Endometrial microvascular endothelial cells (primary cell): ENCODE measurements around the gene SLC30A4. TPM values are rescaled to one million over a fixed set of nuclear protein-coding genes. Genes with fewer than 3 reads are reported as not detected.
"Not testable (repeated sequence)": the region's sequence is repeated elsewhere in the genome, so short reads cannot be mapped to it uniquely, and the experiment has no call there.

Experiments used
- in situ Hi-C: cut with HindIII; loops from 2 replicates; pipeline ENCODE4 v1.10.0; 2017; ENCODE audit warnings: low sequenced_read_pairs, low pct_unique_long_range_greater_than_20kb; ENCODE audit errors: inconsistent ontology term
- total RNA-seq: library from RNA; depleted of rRNA; stranded (reverse); fragments of >200 nt; gene quantifications from one replicate; pipeline ENCODE4 v1.2.3, GENCODE V29; 2015; ENCODE audit errors: inconsistent ontology term

The SLC30A4 gene, protein sequence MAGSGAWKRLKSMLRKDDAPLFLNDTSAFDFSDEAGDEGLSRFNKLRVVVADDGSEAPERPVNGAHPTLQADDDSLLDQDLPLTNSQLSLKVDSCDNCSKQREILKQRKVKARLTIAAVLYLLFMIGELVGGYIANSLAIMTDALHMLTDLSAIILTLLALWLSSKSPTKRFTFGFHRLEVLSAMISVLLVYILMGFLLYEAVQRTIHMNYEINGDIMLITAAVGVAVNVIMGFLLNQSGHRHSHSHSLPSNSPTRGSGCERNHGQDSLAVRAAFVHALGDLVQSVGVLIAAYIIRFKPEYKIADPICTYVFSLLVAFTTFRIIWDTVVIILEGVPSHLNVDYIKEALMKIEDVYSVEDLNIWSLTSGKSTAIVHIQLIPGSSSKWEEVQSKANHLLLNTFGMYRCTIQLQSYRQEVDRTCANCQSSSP
- total RNA-seq, result 5.7 TPM

DNA sequence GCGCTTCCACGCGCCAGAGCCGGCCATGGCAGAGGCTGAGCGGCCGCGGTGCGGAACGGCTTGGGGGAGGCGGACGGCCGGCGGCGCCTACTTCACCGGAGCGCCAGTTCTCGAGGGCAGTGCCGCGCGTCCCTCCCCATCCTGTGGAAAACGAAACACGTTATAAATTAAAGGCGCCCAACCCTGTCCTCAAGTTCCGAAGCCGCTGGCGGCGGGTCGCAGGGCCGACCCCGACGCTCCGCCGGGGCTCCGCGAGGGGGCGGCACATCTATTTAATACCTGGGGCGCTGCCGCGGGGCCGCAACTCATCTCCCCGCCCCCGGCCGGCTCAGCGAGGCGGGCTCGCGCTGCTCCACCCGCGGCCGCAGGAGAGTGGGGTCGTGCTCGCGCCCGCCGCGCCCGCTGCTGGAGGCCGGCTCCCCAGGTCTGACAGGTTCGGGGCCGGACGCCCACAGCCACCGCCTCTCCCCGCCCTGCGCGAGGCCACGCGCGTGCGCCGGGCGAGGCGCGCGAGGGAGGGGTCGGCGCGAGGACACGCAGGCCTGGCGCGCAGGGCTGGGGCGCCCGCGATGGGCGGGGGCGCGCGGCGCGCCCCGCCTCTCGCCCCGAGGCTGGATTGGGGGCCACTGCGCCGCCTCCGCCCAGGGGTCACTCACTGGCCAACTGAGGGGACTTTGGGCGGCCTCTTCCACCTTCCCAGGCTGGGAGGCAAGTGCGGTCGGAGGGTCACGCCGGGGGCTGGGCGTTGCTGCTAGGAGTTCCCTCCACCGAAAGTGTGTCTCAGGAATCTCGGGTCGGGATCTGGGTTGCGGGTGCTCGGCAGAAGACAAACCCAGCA lies at the start of gene SLC30A4:
SLC30A4 (minus strand) TSS at position 428 of the 838 bp plus-strand sequence; CDS start at position 27, 401 bp downstream.
- in situ Hi-C loops, result no loop called here

DNA sequence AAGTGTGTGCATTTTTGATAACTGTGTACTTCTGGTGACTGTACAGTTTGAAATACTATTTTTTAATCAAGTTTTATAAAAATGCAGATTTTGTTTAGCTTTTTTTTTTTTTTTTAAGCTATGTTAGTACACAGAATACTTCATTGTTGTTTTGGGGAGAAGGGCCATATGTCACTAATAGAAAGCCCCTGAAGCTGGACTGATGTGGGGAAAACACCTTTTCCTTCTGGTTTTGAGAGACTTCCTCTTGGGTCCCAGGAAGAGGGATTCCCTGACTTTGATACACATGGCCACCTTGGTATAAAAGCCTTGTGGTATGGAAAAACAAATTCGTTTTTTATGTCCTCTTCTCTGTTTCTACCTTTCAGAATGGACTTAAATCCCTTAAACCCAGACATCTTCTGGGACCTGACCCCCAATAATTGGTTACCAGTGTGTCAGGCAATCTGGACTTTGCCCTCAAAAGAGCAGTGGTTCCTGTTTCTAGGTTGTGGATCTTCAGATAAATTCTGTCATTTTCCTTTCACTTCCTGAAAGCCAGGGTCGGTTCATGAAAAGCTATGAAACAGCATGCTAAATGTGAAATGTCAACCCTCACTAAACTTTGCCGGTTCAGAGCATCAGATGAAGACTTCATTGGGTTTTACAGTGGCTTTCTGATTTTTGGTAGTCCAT lies 33.5 kb upstream of the SLC30A4 start:
- in situ Hi-C loops, result no loop called here

DNA sequence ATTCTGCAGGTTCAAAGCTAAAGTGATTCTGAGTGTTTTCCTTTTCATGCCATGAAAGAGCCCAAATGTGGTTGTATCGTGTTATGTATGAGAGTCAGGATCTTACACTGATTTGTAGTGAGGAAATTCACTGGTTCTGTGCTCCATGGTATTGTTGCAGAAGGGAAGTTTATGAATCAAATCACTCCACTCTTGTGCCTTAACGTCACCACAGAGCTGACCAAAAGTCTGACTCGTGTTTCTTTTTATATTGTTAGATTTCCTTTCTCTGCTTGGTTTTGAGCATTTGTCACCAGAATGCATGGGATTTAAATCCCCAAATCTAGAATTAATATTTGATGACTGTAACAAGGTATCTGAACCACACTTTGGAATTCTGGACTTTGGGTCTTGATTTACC lies 29.1 kb upstream of the SLC30A4 start:
- in situ Hi-C loops, result no loop called here

DNA sequence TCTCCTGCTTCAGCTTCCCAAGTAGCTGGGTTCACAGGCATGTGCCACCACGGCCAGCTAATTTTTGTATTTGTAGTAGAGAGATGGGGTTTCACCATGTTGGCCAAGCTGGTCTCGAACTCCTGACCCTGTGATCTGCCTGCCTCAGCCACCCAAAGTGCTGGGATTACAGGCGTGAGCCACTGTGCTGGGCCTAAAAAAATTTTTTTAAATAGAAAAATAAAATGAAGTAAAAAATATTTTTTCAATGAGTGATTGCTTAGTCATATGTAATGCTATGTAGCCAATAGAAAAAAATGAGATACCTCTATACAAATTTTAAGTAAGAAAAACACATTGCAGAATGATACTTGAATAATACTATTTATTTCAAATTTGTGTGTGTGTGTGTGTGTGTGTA lies 27.9 kb upstream of the SLC30A4 start:
- in situ Hi-C loops, result no loop called here

DNA sequence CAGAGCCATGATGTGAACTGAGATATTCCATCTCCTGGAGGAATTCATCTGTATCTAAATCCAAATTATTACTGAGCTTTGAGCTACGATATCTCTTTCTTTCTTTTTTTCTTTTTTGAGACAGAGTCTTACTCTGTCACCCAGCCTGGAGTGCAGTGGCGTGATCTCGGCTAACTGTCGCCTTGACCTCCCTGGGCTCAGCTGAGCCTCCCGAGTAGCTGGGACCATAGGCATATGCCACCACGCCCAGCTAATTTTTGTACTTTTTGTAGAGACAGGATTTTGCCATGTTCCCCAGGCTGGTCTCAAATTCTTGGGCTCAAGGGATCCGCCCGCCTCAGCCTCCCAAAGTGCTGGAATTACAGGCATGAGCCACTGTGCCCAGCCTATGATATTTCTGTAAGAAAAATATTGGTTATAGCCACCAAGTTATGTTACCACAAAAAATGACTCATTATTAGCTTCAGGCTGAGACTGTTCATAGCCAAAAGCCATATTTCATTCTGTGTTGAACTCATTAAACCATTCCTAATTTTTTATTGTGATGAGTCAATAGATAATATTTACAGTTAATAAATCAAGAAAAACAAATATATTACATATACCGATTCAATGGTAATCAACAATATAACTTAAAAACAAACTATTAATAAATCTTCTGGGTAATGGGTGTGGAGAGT lies 27.1 kb upstream of the SLC30A4 start:
- in situ Hi-C loops, result no loop called here

DNA sequence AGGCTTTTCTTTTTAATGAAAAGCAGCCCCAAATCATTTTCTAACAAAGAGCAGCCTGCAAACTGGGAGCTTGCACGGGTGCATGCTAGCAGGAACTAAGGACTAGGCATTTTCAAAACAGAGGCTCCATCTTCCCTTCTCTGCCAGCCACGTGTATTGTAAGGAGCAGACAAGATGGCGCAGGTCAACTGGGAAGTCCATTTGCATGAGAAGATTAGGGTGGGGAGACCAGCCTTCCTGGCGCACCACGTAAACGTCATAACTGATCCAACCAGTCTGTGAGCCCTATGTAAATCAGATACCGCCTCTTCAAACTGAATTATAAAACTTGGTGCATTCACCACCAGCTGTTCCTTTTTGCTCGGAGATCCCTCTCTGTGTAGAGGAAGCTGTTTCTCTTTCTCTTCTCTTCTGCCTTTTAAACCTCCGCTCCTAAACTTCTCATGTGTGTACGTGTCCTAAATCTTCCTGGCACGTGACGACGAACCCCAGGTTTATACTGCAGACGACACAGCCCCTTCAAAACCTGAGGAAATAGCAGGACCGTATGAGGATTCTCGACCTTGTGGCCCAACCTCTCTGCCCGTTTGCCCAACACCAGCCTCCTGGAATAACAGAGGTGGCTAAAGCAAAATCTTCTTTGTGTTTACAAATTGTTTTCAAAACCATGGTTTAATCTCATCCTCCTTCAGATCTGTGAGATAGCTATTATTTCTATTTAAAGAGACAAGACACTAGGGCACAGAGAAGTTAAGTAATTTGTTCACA lies 26.4 kb upstream of the SLC30A4 start:
- in situ Hi-C loops, result no loop called here

DNA sequence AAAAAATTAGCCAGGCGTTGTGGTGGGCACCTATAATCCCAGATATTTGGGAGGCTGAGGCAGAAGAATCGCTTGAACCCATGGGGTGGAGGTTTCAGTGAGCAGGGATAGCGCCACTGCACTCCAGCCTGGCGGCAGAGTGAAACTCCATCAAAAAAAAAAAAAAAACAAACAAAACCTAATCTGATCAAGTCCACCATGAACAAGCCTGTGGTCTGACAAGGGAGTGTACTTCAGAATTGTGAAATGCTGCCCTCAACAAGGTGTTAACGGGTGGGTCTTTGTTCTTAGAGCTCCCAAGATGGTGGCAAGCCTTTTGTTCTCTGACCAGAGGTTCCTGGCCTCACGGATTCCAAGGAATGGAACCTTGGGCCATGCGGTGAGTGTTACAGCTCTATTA lies 24.2 kb upstream of the SLC30A4 start:
- in situ Hi-C loops, result no loop called here

DNA sequence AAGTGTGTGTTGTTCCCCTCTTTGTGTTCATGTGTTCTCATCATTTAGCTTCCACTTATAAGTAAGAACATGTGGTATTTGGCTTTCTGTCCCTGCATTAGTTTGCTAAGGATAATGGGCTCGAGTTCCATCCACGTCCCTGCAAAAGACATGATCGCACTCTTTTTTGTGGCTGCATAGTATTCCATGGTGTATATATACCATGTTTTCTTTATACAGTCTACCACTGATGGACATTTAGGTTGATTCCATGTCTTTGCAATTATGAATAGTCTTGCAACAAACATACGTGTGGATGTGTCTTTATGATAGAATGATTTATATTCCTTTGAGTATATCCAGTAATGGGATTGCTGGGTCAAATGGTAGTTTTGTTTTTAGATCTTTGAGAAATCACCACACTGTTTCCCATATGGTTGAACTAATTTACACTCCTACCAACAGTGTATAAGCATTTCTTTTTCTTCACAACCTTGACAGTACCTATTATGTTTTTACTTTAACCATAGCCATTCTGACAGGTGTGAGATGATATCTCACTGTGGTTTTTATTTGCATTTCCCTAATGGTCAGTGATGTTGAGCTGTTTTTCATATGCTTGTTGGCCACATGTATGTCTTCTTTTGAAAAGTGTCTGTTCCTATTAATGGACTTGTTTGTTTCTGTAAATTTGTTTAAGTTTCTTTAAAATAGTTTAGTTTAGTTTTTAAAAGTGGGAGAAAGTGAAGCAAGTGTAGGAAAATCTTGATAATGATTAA lies 21.9 kb upstream of the SLC30A4 start:
- in situ Hi-C loops, result no loop called here

DNA sequence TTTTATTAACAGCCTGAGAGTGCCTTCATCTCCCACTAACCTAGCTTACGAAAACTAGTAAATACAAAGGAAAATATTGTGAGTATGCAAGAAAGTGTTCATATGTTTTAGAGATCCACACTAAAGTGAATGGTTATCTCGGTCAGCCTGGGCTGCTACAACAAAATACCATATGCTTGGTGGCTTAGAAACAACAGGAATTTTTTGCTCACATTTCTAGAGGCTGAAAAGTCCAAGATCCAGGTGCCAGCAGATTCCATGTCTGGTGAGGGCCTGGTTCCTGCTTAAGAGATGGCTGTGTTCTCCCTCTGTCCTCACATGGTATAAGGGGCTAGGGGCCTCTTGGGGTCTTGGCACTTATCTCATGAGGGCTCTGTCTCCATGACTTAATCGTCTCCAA lies 20.5 kb upstream of the SLC30A4 start:
- in situ Hi-C loops, result no loop called here

DNA sequence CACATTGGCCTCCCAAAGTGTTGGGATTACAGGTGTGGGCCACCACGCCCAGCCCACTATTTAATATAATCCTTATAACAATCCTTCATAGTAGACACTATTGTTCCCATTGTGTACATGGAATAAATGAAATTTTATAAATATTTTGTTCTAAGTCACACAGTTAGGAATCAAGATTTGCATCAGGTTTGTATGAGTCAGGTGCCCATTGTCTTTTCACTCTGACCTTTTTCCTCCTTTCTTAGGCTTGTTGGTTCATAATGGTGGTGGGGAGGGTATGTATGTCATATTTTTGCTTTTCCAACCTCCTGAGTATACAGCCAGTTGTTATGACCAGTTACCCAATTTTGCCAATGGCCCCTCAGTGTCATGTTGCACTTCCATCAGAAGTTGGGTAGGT lies 18.0 kb upstream of the SLC30A4 start:
- in situ Hi-C loops, result no loop called here

DNA sequence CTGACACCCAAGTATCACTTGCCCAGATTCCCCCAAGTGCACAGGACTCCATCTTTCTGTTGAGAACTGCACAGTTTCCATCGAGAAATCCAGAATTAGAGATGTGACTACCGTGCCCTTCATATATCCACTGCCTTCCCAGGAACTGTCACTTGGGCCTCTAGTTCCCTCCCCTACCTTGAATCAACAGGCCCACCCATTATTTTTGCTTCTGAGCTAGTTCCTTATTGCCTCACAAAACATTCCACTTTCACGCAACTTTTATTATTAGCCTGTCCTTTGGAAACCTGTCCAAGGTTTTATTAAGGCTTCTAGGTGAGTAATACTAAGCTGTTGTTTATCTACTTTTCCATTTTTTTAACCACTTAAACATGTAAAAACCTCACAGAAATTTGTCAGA lies 17.1 kb upstream of the SLC30A4 start:
- in situ Hi-C loops, result no loop called here

DNA sequence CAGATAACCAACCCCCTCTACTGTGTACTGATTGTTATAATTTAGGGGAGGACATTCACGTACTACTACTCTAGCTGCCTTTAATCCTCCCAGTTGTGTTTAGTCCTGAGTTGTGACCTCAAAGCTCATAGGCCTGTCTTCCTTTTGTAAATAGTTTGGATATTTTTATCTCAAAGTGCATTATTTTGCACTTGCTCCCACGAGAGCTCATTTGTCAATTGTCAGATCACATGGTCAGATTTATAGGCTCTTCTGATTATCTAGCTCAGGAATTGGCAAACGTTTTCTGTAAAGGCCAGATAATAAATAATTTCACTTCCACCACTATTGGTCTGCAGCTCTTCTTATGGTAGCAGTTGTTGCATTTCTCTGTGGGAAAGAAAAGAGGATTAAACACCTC lies 14.4 kb upstream of the SLC30A4 start:
- in situ Hi-C loops, result no loop called here

DNA sequence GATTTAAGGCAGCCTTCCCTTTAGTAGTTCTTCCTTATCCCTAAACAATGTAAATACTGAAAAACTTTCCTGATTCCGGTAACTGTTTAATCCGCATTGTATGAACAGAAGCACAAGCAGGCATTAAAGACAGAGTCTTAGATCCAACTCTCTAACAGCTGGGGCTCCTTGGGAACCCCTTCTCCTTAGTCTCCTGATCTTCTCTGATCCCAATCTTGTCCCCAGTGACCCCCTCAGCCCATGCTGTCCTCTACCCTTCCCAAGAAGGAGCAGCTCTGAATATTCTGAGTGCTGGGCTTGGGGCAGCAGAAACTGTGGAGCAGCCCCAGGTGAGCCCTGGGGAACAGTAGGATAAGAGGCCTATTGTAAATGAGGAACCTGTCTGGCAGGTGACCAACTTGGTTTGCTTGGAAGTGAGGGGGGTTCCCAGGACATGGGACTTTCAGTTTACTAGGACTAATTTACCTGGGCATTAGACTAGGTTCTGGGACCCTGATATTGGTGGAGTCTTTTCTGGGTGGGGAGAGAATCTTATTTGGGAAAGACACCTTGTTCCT lies 13.0 kb upstream of the SLC30A4 start:
- in situ Hi-C loops, result no loop called here

DNA sequence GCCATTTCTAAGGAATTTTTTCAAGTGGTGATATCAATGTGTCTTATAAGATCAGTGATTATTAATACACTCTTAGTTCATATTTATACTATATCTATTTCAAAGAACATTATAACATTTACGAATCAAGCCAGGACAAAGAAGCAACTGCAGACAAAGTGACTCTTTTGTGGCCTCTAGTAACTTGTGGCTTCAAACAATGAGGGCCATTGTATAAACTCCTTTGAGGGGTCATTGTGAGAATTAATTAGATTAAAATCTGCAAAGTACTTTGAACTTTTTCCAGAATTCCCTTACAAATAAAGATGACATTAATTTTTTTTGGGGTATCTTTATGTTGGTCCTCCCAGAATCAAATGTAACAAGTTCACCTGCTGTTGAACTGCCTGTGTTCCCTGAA lies 12.3 kb upstream of the SLC30A4 start:
- in situ Hi-C loops, result no loop called here

DNA sequence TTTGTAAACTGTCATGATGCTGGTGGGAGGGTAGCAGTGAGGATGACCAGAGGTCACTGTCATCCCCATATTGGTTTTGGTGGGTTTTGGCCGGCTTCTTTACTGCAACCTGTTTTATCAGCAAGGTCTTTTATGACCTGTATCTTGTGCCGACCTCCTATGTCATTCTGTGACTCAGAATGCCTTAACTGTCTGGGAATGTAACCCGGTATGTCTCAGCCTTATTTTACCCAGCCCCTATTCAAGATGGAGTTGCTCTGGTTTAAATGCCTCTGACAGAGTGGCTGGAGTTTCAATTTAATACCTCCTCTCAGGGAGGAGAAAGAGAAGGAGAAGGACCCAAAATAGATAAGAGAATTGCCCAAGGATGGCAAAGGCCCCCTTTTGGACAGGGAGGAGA lies 10.3 kb upstream of the SLC30A4 start:
- in situ Hi-C loops, result not testable (repeated sequence)

DNA sequence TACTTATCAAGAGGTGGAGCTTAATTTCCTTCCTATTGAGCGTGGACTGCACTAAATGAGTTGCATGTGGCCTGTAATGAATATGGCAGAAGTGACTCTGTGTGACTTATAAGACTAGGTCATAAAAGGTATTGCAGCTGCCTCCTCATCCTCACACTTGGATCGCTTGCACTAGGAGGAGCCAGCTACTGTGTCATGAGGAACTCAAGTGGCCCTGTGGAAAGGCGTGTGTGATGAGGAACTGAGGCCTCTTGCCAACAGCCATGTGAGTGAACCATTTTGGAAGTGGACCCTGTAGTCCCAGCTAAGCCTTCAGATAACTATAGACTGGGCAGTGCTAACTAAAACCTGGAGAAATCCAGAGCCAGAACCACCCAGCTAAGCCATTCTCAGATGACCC lies 7.1 kb upstream of the SLC30A4 start:
- in situ Hi-C loops, result no loop called here

DNA sequence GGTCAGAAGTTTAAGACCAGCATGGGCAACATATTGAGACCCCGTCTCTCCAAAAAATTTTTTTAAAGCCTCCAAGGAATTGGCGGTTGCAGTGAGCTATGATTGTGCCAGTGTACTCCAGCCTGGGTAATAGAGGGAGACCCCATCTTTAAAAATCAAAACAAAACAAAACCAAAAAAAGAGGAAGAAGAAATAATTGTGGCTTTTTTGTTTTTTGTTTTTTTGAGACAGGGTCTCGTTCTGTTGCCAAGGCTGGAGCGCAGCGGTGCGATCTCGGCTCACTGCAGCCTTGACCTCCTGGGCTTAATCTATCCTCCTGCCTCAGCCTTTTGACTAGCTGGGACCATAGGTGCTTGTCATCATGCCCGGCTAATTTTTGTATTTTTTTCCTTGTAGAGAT lies 4.5 kb upstream of the SLC30A4 start:
- in situ Hi-C loops, result no loop called here

DNA sequence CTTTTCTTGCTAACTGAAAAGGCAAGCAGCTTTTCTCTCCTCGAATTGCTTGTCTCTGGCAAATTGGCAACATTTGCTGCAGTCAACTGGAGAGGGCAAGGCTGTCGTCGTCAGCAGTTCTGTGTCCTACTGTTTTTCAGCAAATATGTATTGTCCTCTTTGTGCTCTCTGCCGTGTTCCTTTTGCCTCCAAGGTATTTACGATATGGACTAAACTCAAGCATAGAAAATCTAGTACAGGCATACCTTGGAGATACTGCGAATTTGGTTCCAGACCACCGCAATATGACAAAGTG lies 558 bp upstream of the SLC30A4 start:
- in situ Hi-C loops, result no loop called here
